ENCODE measurements around the gene FRMD4B.

FRMD4B gene

DNA sequence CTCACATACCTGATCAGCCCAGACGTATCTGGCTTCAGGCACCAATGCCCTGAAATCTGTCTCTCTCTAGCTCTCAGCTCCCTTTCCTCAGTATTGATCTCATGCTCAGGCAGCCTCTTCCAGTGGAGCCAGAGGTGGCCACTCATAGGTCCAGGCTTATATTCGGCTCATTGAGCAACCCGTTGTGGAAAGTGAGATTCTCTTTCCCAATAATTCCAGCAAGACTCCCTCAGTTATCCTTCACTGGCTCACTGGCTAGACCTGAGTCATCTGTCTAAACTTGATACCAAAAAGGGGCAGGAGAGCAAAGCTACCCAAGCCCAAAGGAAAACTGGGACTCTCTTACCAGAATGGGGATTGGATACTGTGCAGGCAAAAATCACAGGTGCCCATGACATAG is 33.4 kb upstream of the FRMD4B start:
- Histone ChIP-seq H3K27ac (ENCODE audit: low read length) (no peak overlapping the region), H3K9me3 (ENCODE audit: insufficient read depth, low read depth, low read length) (no peaks in the 10 kb centered on the region), H3K9ac (ENCODE audit: low read depth, low read length) (no peak overlapping the region), H3K4me3 (ENCODE audit: low read length) (no peak overlapping the region), H3K27me3 (ENCODE audit: insufficient read depth, low read length) (no peaks in the 10 kb centered on the region), H3K36me3 (ENCODE audit: insufficient read depth, low read depth, low read length) (no peaks in the 10 kb centered on the region), H3K4me1 (ENCODE audit: insufficient read depth, low read length) (no peaks in the 10 kb centered on the region)

DNA sequence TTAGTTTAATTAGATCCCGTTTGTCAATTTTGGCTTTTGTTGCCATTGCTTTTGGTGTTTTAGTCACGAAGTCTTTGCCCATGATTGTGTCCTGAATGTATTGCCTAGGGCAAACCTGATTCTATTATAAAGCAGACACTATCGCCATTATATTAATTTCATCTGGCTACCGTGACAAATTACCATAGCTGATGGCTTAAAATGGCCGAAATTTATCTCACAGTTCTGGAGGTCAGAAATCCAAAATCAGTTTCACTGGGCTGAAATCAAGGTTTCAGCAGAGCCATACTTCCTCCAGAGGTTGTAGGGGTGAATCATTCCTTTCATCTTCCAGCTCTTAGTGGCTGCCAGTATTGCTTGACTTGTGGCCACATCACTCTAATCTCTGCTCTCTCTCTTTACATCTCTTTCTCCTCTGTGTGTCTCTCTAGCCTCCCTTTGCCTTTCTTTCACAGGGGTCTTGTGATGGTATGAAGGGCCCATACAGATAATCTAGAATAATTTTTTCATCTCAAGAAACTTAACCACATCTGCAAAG is 31.7 kb upstream of the FRMD4B start:
- Histone ChIP-seq H3K4me3 (ENCODE audit: low read length) (no peak overlapping the region), H3K27ac (ENCODE audit: low read length) (no peak overlapping the region), H3K4me1 (ENCODE audit: insufficient read depth, low read length) (no peaks in the 10 kb centered on the region), H3K36me3 (ENCODE audit: insufficient read depth, low read depth, low read length) (no peaks in the 10 kb centered on the region), H3K9me3 (ENCODE audit: insufficient read depth, low read depth, low read length) (no peaks in the 10 kb centered on the region), H3K27me3 (ENCODE audit: insufficient read depth, low read length) (no peaks in the 10 kb centered on the region), H3K9ac (ENCODE audit: low read depth, low read length) (no peak overlapping the region)

DNA sequence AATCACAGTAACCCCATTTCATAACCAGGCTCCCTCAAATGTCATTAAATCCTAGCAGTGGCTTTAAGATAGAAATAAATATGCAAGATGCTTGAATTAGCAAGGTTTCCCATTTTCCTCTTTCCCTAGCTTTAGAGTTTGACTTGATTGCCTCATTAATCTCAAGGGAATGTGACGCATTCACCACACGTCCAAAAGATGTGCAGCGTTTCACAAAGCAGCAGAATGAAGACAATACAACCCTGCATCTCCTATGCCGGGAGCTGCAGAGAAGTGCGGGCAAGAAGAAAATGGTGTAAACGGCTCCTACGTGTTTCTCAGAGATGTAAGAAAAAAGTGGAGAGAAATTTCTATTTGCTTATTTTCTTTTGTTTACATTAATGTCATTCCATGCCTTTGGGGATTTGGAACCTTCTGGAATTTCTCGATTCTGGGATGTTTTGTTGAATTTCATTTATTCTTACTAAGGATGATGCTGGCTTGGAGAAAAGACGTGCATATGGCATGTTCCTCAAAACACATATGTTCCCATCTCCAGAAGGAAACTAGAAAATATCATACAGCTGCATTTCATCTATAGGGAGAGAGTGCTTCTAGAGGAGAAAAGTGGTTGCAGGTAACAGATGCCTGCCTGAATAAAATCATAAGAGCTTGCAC is 27.8 kb upstream of the FRMD4B start:
- no peak overlapping the region for H3K27ac ChIP-seq (ENCODE audit: low read length)

DNA sequence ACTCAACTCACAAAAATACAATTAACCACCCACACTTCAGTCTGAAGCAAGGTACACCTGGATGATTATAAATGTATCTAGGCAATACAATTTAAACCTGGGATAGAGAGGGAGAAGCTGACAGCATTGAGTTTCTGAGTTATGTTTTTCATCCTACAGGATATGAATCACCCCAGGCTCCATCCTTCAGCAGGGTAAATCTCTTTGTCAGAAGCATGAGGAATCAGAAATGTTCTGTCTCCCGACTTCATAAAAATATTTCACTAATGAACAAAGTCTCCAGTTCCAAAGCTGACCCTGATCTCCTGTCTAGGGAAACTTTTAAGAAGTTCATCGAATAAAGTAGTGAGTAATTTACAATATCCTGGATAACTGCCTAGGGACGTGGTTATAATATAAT is 25.5 kb upstream of the FRMD4B start:
- no peak overlapping the region for H3K27ac ChIP-seq (ENCODE audit: low read length)
- no peaks in the 10 kb centered on the region for H3K36me3 ChIP-seq (ENCODE audit: insufficient read depth, low read depth, low read length)
- H3K4me1 ChIP-seq (ENCODE audit: insufficient read depth, low read length), result no peaks in the 10 kb centered on the region
- H3K27me3 ChIP-seq (ENCODE audit: insufficient read depth, low read length), result no peaks in the 10 kb centered on the region
- no peaks in the 10 kb centered on the region for H3K9me3 ChIP-seq (ENCODE audit: insufficient read depth, low read depth, low read length)
- H3K9ac ChIP-seq (ENCODE audit: low read depth, low read length), result no peak overlapping the region
- H3K4me3 ChIP-seq (ENCODE audit: low read length), result no peak overlapping the region

More for the DNA sequence above, 27.8 kb upstream of the FRMD4B start:
- Histone ChIP-seq H3K4me1 (ENCODE audit: insufficient read depth, low read length) (no peaks in the 10 kb centered on the region), H3K27me3 (ENCODE audit: insufficient read depth, low read length) (no peaks in the 10 kb centered on the region), H3K4me3 (ENCODE audit: low read length) (no peak overlapping the region), H3K9me3 (ENCODE audit: insufficient read depth, low read depth, low read length) (no peaks in the 10 kb centered on the region), H3K36me3 (ENCODE audit: insufficient read depth, low read depth, low read length) (no peaks in the 10 kb centered on the region), H3K9ac (ENCODE audit: low read depth, low read length) (no peak overlapping the region)

DNA sequence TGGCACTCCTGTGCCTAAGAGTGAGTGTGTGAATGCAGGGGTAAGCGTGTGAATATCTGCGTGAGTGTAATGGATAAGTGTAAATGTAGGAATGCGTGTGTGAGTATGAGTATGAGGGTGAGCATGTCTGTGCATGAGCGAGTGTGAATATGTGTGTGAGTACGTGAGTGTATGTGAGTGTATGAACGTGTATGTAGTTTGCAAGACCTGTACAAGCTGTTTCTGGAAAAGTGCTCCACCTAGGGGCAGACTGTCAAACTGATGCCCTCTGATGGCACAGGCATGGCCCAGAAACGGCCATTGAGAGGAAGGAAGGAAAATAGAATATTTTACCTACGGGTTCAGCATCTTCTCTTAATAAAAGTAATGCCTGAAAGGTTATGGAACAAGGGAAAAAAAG is 24.4 kb upstream of the FRMD4B start:
- H3K4me1 ChIP-seq (ENCODE audit: insufficient read depth, low read length), result no peaks in the 10 kb centered on the region
- no peak overlapping the region for H3K4me3 ChIP-seq (ENCODE audit: low read length)
- no peaks in the 10 kb centered on the region for H3K27me3 ChIP-seq (ENCODE audit: insufficient read depth, low read length)
- peaks cover 2% of the 10 kb centered on the region; the same call in 1 of the 2 replicates for H3K9me3 ChIP-seq (ENCODE audit: insufficient read depth, low read depth, low read length)
- no peak overlapping the region for H3K27ac ChIP-seq (ENCODE audit: low read length)
- no peaks in the 10 kb centered on the region for H3K36me3 ChIP-seq (ENCODE audit: insufficient read depth, low read depth, low read length)
- no peak overlapping the region for H3K9ac ChIP-seq (ENCODE audit: low read depth, low read length)

DNA sequence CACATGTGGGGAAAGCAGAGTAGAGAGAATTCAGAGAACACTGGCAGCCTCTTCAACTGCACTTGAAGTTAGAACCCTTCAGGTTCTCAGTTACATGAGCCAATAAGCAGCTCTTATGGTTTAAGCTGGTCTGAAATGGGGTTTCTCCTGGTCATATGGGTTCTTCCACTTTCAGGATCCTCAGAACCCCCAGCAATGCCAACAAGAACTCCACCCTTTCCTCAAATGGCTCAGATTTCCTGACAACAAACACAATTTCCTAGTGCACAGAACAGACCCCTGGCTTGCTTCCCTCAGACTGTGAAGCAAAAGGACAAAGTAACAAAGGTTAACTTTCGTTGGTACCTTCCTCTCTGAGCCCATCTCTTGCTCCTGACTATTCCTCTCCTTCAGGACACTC is 23.9 kb upstream of the FRMD4B start:
- no peak overlapping the region for H3K4me3 ChIP-seq (ENCODE audit: low read length)
- no peaks in the 10 kb centered on the region for H3K27me3 ChIP-seq (ENCODE audit: insufficient read depth, low read length)
- H3K4me1 ChIP-seq (ENCODE audit: insufficient read depth, low read length), result no peaks in the 10 kb centered on the region
- H3K9me3 ChIP-seq (ENCODE audit: insufficient read depth, low read depth, low read length), result peaks cover 5% of the 10 kb centered on the region; the same call in 1 of the 2 replicates
- H3K36me3 ChIP-seq (ENCODE audit: insufficient read depth, low read depth, low read length), result no peaks in the 10 kb centered on the region
- no peak overlapping the region for H3K27ac ChIP-seq (ENCODE audit: low read length)
- H3K9ac ChIP-seq (ENCODE audit: low read depth, low read length), result no peak overlapping the region

DNA sequence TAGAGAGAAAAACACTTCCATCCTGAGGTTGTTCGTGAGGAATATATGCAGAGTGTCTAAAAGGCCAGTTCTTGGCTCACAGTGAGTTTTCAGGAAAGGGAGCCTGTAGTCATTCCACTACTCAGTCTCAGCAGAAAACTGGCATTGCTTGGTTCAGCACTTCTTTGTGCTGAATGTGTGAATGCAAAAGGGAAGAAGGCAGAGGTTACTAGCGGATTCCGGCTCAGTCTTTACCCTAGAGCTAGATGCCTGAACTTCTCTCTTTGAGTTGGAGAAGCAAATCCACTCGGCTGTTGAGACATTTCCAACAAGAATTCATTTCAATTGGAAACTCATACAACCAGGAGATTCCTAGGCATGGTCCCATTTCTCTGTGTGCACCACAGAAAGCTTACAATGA is 23.1 kb upstream of the FRMD4B start:
- Histone ChIP-seq H3K9me3 (ENCODE audit: insufficient read depth, low read depth, low read length) (peaks cover 5% of the 10 kb centered on the region; the same call in 1 of the 2 replicates), H3K27me3 (ENCODE audit: insufficient read depth, low read length) (no peaks in the 10 kb centered on the region), H3K4me3 (ENCODE audit: low read length) (no peak overlapping the region), H3K27ac (ENCODE audit: low read length) (no peak overlapping the region), H3K9ac (ENCODE audit: low read depth, low read length) (no peak overlapping the region), H3K4me1 (ENCODE audit: insufficient read depth, low read length) (no peaks in the 10 kb centered on the region), H3K36me3 (ENCODE audit: insufficient read depth, low read depth, low read length) (no peaks in the 10 kb centered on the region)

DNA sequence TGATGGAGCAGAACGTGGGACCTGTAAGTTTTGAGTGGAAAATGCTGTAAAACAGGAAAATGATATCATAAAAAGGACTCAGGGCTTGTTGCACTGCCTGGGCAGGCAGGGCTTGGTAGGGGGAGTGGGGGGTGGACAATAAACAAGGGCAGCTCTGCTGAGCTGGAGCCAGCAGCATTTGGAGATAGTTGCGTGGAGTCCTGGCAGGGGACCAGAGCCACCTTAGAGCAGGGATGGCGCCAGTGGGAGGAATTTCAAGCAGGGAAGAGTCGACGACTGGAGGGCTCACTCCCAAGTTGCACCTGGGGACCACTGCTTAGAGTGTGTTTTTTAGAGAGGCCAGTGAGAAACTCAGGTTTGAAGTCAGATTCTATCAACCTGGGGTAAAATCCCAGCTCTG is 22.7 kb upstream of the FRMD4B start:
- Histone ChIP-seq H3K36me3 (ENCODE audit: insufficient read depth, low read depth, low read length) (no peaks in the 10 kb centered on the region), H3K27ac (ENCODE audit: low read length) (no peak overlapping the region), H3K27me3 (ENCODE audit: insufficient read depth, low read length) (no peaks in the 10 kb centered on the region), H3K9ac (ENCODE audit: low read depth, low read length) (no peak overlapping the region), H3K4me3 (ENCODE audit: low read length) (no peak overlapping the region), H3K9me3 (ENCODE audit: insufficient read depth, low read depth, low read length) (peaks cover 5% of the 10 kb centered on the region; the same call in 1 of the 2 replicates), H3K4me1 (ENCODE audit: insufficient read depth, low read length) (no peaks in the 10 kb centered on the region)

DNA sequence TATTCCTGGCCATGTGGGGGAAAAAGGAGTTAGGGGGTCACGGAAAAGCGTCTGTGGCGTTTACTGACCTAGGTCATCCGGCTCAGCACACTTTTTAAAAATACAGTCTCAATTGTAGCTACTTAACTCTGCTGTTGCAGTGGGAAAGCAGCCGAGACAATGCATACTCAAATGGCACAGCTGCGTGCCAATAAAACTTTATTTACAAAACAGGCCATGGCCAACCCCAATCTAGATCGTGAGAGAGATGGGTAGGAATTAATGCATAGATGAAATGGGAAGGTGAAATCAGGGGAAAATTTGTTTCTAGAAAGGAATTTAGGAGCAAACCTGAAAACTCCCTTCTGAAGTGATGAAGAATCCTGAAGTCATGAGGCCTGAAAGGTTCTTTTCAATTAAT is 22.0 kb upstream of the FRMD4B start:
- Histone ChIP-seq H3K36me3 (ENCODE audit: insufficient read depth, low read depth, low read length) (no peaks in the 10 kb centered on the region), H3K27ac (ENCODE audit: low read length) (no peak overlapping the region), H3K9me3 (ENCODE audit: insufficient read depth, low read depth, low read length) (peaks cover 5% of the 10 kb centered on the region; the same call in 1 of the 2 replicates), H3K4me3 (ENCODE audit: low read length) (no peak overlapping the region), H3K27me3 (ENCODE audit: insufficient read depth, low read length) (no peaks in the 10 kb centered on the region), H3K9ac (ENCODE audit: low read depth, low read length) (no peak overlapping the region), H3K4me1 (ENCODE audit: insufficient read depth, low read length) (no peaks in the 10 kb centered on the region)

DNA sequence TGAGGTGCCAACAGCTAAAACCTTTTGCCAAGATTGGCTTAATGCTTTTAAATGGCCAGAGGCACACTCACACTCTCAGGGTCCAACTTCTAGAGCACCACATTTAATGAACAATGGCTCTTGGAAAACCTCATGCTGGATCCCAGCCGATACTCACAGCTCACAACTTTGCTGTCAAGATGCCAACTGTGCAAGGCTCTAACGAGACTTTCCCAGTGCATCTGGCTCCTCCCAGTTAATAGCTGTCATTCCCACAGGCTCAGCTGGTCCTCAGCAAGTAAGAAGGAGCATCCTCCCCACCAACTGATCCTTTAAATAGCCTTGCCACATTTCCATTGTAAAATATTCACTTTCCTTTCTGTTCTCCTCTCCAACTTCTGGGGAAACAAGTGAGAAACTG is 20.3 kb upstream of the FRMD4B start:
- no peak overlapping the region for H3K27ac ChIP-seq (ENCODE audit: low read length)
- H3K27me3 ChIP-seq (ENCODE audit: insufficient read depth, low read length), result no peaks in the 10 kb centered on the region
- no peaks in the 10 kb centered on the region for H3K4me1 ChIP-seq (ENCODE audit: insufficient read depth, low read length)
- peaks cover 5% of the 10 kb centered on the region; the same call in 1 of the 2 replicates for H3K9me3 ChIP-seq (ENCODE audit: insufficient read depth, low read depth, low read length)
- no peak overlapping the region for H3K4me3 ChIP-seq (ENCODE audit: low read length)
- H3K36me3 ChIP-seq (ENCODE audit: insufficient read depth, low read depth, low read length), result no peaks in the 10 kb centered on the region
- no peak overlapping the region for H3K9ac ChIP-seq (ENCODE audit: low read depth, low read length)

DNA sequence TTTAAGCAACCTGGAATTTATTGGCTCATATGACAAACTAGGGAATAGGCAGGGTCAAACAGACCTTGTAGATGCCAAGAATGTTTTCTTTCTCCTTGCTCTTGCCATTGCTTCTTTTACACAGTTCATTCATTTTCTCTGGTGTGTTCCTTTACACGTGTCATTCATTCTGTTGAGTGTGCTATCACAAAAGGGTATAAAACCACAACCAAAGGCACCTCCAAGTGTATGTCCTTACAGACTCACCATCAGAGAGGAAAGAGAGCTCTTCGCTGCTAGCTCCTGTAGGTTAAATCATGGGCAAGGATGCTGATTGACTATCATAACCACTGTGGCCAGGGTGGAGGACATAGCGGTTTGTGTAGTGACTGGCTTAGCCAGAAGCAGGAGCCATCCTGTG is 19.2 kb upstream of the FRMD4B start:
- no peaks in the 10 kb centered on the region for H3K36me3 ChIP-seq (ENCODE audit: insufficient read depth, low read depth, low read length)
- H3K27me3 ChIP-seq (ENCODE audit: insufficient read depth, low read length), result no peaks in the 10 kb centered on the region
- no peaks in the 10 kb centered on the region for H3K4me1 ChIP-seq (ENCODE audit: insufficient read depth, low read length)
- no peak overlapping the region for H3K27ac ChIP-seq (ENCODE audit: low read length)
- H3K9me3 ChIP-seq (ENCODE audit: insufficient read depth, low read depth, low read length), result peaks cover 5% of the 10 kb centered on the region; the same call in 1 of the 2 replicates
- no peak overlapping the region for H3K9ac ChIP-seq (ENCODE audit: low read depth, low read length)
- H3K4me3 ChIP-seq (ENCODE audit: low read length), result no peak overlapping the region

DNA sequence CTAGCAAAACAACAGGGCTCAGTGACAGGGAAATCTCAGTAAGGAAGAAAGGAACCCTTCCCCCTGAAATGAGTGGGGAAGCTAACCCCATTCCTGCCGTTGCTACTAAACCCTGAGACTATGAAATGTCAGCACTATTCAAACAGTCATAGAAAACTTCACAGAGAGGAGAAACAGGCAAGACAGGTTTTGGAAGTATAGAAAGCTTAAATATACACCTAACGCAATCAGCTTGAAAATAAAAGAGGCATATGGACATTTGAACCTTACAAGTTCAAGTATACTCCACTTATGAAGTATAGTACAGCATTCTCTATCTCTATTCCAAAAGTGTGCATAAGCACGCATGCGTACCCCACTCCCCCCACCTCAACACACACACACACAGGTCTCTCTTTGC is 17.6 kb upstream of the FRMD4B start:
- peaks cover 5% of the 10 kb centered on the region; the same call in 1 of the 2 replicates for H3K9me3 ChIP-seq (ENCODE audit: insufficient read depth, low read depth, low read length)
- no peaks in the 10 kb centered on the region for H3K4me1 ChIP-seq (ENCODE audit: insufficient read depth, low read length)
- H3K27ac ChIP-seq (ENCODE audit: low read length), result no peak overlapping the region
- H3K4me3 ChIP-seq (ENCODE audit: low read length), result no peak overlapping the region
- no peak overlapping the region for H3K9ac ChIP-seq (ENCODE audit: low read depth, low read length)
- H3K27me3 ChIP-seq (ENCODE audit: insufficient read depth, low read length), result no peaks in the 10 kb centered on the region
- no peaks in the 10 kb centered on the region for H3K36me3 ChIP-seq (ENCODE audit: insufficient read depth, low read depth, low read length)
